Activated naive CD8-positive, alpha-beta T cell treated with anti-CD3 and anti-CD28 coated beads, Interleukin-2, amount 50 U/mL, for 24 hours (primary cell): ENCODE data around the gene MRFAP1.

ENCODE experiments used
- ATAC-seq: fragments of 150-1000 bp; cut with Tn5 transposase; one replicate; pipeline ENCODE4 v1.10.0; 2021
- DNase-seq: peaks from one replicate; pipeline ENCODE4 v3.0.0; 2021
- H3K27ac Mint-ChIP-seq: one replicate; pipeline ENCODE4 v1.8.0; 2021; ENCODE audit warnings: mild to moderate bottlenecking, mixed read lengths
- H3K27me3 Mint-ChIP-seq: one replicate; pipeline ENCODE4 v1.8.0; 2021; ENCODE audit warnings: mixed read lengths
- H3K36me3 Mint-ChIP-seq: one replicate; pipeline ENCODE4 v1.8.0; 2021; ENCODE audit warnings: low read depth, mixed read lengths
- H3K4me1 Mint-ChIP-seq: one replicate; pipeline ENCODE4 v1.8.0; 2021; ENCODE audit warnings: mixed read lengths
- H3K4me3 Mint-ChIP-seq: one replicate; pipeline ENCODE4 v1.8.0; 2021; ENCODE audit warnings: mild to moderate bottlenecking, moderate library complexity, mixed read lengths
- H3K9me3 Mint-ChIP-seq: one replicate; pipeline ENCODE4 v1.8.0; 2021; ENCODE audit warnings: mixed read lengths

MRFAP1 gene

GRCh38 chr4:6605605-6606004 is 34.9 kb upstream of the MRFAP1 start:
- H3K4me1 Mint-ChIP-seq = peaks cover 10% of the 10 kb centered on the region
- no peak for ATAC-seq
- peaks cover 53% of the 10 kb centered on the region for H3K36me3 Mint-ChIP-seq
- no peak overlapping the region for H3K27ac Mint-ChIP-seq
- H3K27me3 Mint-ChIP-seq = no peaks in the 10 kb centered on the region
- peaks cover 4% of the 10 kb centered on the region for H3K9me3 Mint-ChIP-seq
- no peak for DNase-seq
- no peak overlapping the region for H3K4me3 Mint-ChIP-seq

GRCh38 chr4:6606465-6607235 is 33.8 kb upstream of the MRFAP1 start:
- H3K36me3 Mint-ChIP-seq = peaks cover 53% of the 10 kb centered on the region
- no peak overlapping the region for H3K4me3 Mint-ChIP-seq
- no peak overlapping the region for H3K27ac Mint-ChIP-seq

GRCh38 chr4:6607368-6608055 is 33.0 kb upstream of the MRFAP1 start:
- Mint-ChIP-seq H3K9me3 (peaks cover 4% of the 10 kb centered on the region), H3K27ac (no peak overlapping the region), H3K36me3 (peaks cover 44% of the 10 kb centered on the region), H3K4me3 (no peak overlapping the region), H3K27me3 (no peaks in the 10 kb centered on the region), H3K4me1 (peaks cover 10% of the 10 kb centered on the region)
- ATAC-seq (no peak), DNase-seq (no peak)

More at GRCh38 chr4:6606465-6607235, 33.8 kb upstream of the MRFAP1 start:
- ATAC-seq = no peak
- Mint-ChIP-seq H3K27me3 (no peaks in the 10 kb centered on the region), H3K4me1 (peaks cover 10% of the 10 kb centered on the region), H3K9me3 (peaks cover 4% of the 10 kb centered on the region)
- no peak for DNase-seq

GRCh38 chr4:6608758-6609414 is 31.6 kb upstream of the MRFAP1 start:
- H3K27ac Mint-ChIP-seq = no peak overlapping the region
- ATAC-seq (no peak), DNase-seq (peak; percentile 15)
- no peaks in the 10 kb centered on the region for H3K27me3 Mint-ChIP-seq
- H3K4me3 Mint-ChIP-seq = no peak overlapping the region
- peaks cover 4% of the 10 kb centered on the region for H3K9me3 Mint-ChIP-seq
- peaks cover 38% of the 10 kb centered on the region for H3K36me3 Mint-ChIP-seq
- H3K4me1 Mint-ChIP-seq = peaks cover 10% of the 10 kb centered on the region

GRCh38 chr4:6609415-6610079 is 30.9 kb upstream of the MRFAP1 start:
- H3K9me3 Mint-ChIP-seq = peaks cover 4% of the 10 kb centered on the region
- ATAC-seq (no peak), DNase-seq (no peak)
- H3K27me3 Mint-ChIP-seq = no peaks in the 10 kb centered on the region
- no peak overlapping the region for H3K4me3 Mint-ChIP-seq
- peaks cover 10% of the 10 kb centered on the region for H3K4me1 Mint-ChIP-seq
- peaks cover 32% of the 10 kb centered on the region for H3K36me3 Mint-ChIP-seq
- H3K27ac Mint-ChIP-seq = no peak overlapping the region

GRCh38 chr4:6610856-6611430 is 29.5 kb upstream of the MRFAP1 start:
- DNase-seq (no peak), ATAC-seq (no peak)
- Mint-ChIP-seq H3K9me3 (no peaks in the 10 kb centered on the region), H3K27ac (no peak overlapping the region), H3K27me3 (no peaks in the 10 kb centered on the region), H3K4me3 (no peak overlapping the region), H3K4me1 (peaks cover 10% of the 10 kb centered on the region), H3K36me3 (peaks cover 19% of the 10 kb centered on the region)

GRCh38 chr4:6612961-6613675 is 27.4 kb upstream of the MRFAP1 start:
- Mint-ChIP-seq H3K36me3 (peaks cover 22% of the 10 kb centered on the region), H3K27ac (peak overlapping the region; percentile 18)
- ATAC-seq = no peak

GRCh38 chr4:6613676-6614651 is 26.5 kb upstream of the MRFAP1 start:
- DNase-seq (no peak), ATAC-seq (no peak)
- no peak overlapping the region for H3K4me3 Mint-ChIP-seq
- H3K9me3 Mint-ChIP-seq = no peaks in the 10 kb centered on the region
- peaks cover 1% of the 10 kb centered on the region for H3K4me1 Mint-ChIP-seq
- no peaks in the 10 kb centered on the region for H3K27me3 Mint-ChIP-seq
- H3K36me3 Mint-ChIP-seq = peaks cover 25% of the 10 kb centered on the region
- no peak overlapping the region for H3K27ac Mint-ChIP-seq

More at GRCh38 chr4:6612961-6613675, 27.4 kb upstream of the MRFAP1 start:
- H3K4me1 Mint-ChIP-seq = peaks cover 7% of the 10 kb centered on the region
- H3K27me3 Mint-ChIP-seq = no peaks in the 10 kb centered on the region
- H3K4me3 Mint-ChIP-seq = no peak overlapping the region
- no peaks in the 10 kb centered on the region for H3K9me3 Mint-ChIP-seq
- no peak for DNase-seq

GRCh38 chr4:6614701-6615230 is 25.7 kb upstream of the MRFAP1 start:
- DNase-seq (no peak), ATAC-seq (no peak)
- Mint-ChIP-seq H3K27ac (no peak overlapping the region), H3K9me3 (no peaks in the 10 kb centered on the region), H3K36me3 (peaks cover 25% of the 10 kb centered on the region), H3K4me1 (no peaks in the 10 kb centered on the region), H3K27me3 (no peaks in the 10 kb centered on the region), H3K4me3 (no peak overlapping the region)

GRCh38 chr4:6616087-6616995 is 24.1 kb upstream of the MRFAP1 start:
- DNase-seq = no peak
- H3K27me3 Mint-ChIP-seq = no peaks in the 10 kb centered on the region
- H3K27ac Mint-ChIP-seq = no peak overlapping the region
- H3K36me3 Mint-ChIP-seq = peaks cover 24% of the 10 kb centered on the region
- no peak overlapping the region for H3K4me3 Mint-ChIP-seq
- no peaks in the 10 kb centered on the region for H3K4me1 Mint-ChIP-seq
- no peaks in the 10 kb centered on the region for H3K9me3 Mint-ChIP-seq
- ATAC-seq = no peak

- H3K27ac Mint-ChIP-seq = no peak overlapping the region
- peaks cover 26% of the 10 kb centered on the region for H3K36me3 Mint-ChIP-seq
- no peaks in the 10 kb centered on the region for H3K27me3 Mint-ChIP-seq
- ATAC-seq = no peak
- no peaks in the 10 kb centered on the region for H3K4me1 Mint-ChIP-seq
- H3K9me3 Mint-ChIP-seq = no peaks in the 10 kb centered on the region
- DNase-seq = no peak
- no peak overlapping the region for H3K4me3 Mint-ChIP-seq
Observed at GRCh38 chr4:6617246-6617645, 23.2 kb upstream of the MRFAP1 start.
